Type B pancreatic cell (in vitro differentiated cells): Measurements from ENCODE around the gene CD207. TPM values are rescaled to one million over a fixed set of nuclear protein-coding genes. Genes with fewer than 3 reads are reported as not detected.

ENCODE experiments used
- DNase-seq: peaks from one replicate; pipeline ENCODE4 v3.0.0; 2021; ENCODE audit warnings: mixed read lengths; ENCODE audit not compliant: unreplicated experiment; ENCODE audit errors: extremely low spot score
- H3K27ac Mint-ChIP-seq: 2 replicates; pipeline ENCODE4 v1.8.0; 2021; ENCODE audit warnings: mild to moderate bottlenecking, mixed read lengths
- H3K27me3 Mint-ChIP-seq: 2 replicates; pipeline ENCODE4 v1.8.0; 2021; ENCODE audit warnings: mixed read lengths
- H3K36me3 Mint-ChIP-seq: 2 replicates; pipeline ENCODE4 v1.8.0; 2021; ENCODE audit warnings: mixed read lengths
- H3K4me1 Mint-ChIP-seq: one replicate; pipeline ENCODE4 v1.8.0; 2021; ENCODE audit warnings: mixed read lengths; ENCODE audit not compliant: unreplicated experiment
- H3K4me3 Mint-ChIP-seq: 2 replicates; pipeline ENCODE4 v1.8.0; 2021; ENCODE audit warnings: mild to moderate bottlenecking, mixed read lengths
- H3K9me3 Mint-ChIP-seq: 2 replicates; pipeline ENCODE4 v1.8.0; 2021; ENCODE audit warnings: mixed read lengths
- total RNA-seq: library from RNA; stranded (reverse); gene quantifications from 2 replicates; pipeline ENCODE4 v1.2.1, GENCODE V29; 2021; ENCODE audit warnings: low replicate concordance
- TF ChIP-seq, protein P1 (sequence below): fragments of 200-600 bp; sonication (generic); conservative IDR thresholded peaks from 2 replicates; pipeline ENCODE4 v1.5.0; 2021; ENCODE audit warnings: antibody characterized with exemption, mild to moderate bottlenecking

Gene CD207
- total RNA-seq, 1 donor from 2014 or later: not detected

DNA sequence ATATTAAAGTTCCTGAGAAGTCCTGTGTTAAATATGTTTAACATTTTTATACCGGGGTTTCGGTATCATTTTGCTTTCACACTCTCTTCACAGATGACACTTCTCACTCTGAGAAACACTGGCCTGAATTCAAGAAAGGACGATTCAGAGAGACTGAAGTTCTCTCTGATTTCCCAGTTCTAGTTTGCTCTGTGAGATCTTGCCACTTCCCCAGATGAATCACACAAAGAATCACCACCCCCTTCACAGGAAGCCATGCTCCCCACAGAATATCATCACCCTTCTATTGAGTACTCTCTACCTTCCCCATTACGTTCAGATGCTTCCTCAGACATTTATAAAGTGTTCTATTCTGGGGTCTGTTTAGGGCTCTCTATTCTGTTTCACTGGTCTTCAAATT lies 16.1 kb upstream of the CD207 start:
- H3K27ac Mint-ChIP-seq: no peak overlapping the region
- H3K27me3 Mint-ChIP-seq: peaks cover 77% of the 10 kb centered on the region
- H3K36me3 Mint-ChIP-seq: no peaks in the 10 kb centered on the region
- DNase-seq: no peak
- H3K4me1 Mint-ChIP-seq: no peaks in the 10 kb centered on the region
- no peaks in the 10 kb centered on the region for H3K9me3 Mint-ChIP-seq
- no peak overlapping the region for H3K4me3 Mint-ChIP-seq
- TF ChIP-seq, protein P1, sequence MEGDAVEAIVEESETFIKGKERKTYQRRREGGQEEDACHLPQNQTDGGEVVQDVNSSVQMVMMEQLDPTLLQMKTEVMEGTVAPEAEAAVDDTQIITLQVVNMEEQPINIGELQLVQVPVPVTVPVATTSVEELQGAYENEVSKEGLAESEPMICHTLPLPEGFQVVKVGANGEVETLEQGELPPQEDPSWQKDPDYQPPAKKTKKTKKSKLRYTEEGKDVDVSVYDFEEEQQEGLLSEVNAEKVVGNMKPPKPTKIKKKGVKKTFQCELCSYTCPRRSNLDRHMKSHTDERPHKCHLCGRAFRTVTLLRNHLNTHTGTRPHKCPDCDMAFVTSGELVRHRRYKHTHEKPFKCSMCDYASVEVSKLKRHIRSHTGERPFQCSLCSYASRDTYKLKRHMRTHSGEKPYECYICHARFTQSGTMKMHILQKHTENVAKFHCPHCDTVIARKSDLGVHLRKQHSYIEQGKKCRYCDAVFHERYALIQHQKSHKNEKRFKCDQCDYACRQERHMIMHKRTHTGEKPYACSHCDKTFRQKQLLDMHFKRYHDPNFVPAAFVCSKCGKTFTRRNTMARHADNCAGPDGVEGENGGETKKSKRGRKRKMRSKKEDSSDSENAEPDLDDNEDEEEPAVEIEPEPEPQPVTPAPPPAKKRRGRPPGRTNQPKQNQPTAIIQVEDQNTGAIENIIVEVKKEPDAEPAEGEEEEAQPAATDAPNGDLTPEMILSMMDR: no peak

DNA sequence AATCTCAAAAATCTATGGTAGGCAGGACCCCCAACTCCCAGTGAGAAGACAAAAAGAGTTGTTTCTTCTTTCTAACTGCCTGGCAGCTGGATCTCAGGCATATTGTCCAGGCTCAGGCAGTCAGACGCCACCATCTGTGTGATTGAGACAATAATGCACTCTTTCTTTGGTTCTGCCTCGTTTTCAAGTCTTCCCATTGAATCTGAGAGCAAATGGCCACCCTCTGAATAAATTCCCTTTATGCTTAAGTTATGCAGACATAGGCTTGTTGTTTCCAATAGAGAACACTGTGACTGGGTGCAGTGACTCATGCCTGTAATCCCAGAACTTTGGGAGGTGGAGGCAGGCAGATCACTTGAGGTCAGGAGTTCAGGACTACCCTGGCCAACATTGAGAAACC lies 15.3 kb upstream of the CD207 start:
- Mint-ChIP-seq H3K9me3 (no peaks in the 10 kb centered on the region), H3K4me1 (no peaks in the 10 kb centered on the region), H3K27ac (no peak overlapping the region), H3K4me3 (no peak overlapping the region), H3K36me3 (no peaks in the 10 kb centered on the region), H3K27me3 (peaks cover 78% of the 10 kb centered on the region)
- TF ChIP-seq, protein P1: no peak
- DNase-seq: no peak

DNA sequence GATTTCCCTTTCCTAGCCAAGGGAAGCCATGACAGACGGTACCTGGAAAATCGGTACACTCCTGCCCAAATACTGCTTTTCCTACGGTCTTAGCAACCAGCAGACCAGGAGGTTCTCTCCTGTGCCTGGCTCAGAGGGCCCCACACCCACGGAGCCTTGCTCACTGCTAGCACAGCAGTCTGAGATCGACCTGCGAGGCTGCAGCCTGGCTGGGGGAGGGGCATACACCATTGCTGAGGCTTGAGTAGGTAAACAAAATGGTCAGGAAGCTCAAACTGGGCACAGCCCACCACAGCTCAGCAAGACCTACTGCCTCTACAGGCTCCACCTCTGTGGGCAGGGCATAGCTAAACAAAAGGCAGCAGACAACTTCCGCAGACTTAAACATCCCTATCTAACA lies 6.8 kb upstream of the CD207 start:
- Mint-ChIP-seq H3K27ac (no peak overlapping the region), H3K4me3 (no peak overlapping the region), H3K9me3 (no peaks in the 10 kb centered on the region), H3K27me3 (peaks cover 66% of the 10 kb centered on the region), H3K36me3 (no peaks in the 10 kb centered on the region), H3K4me1 (no peaks in the 10 kb centered on the region)
- DNase-seq: no peak
- TF ChIP-seq, protein P1: no peak

DNA sequence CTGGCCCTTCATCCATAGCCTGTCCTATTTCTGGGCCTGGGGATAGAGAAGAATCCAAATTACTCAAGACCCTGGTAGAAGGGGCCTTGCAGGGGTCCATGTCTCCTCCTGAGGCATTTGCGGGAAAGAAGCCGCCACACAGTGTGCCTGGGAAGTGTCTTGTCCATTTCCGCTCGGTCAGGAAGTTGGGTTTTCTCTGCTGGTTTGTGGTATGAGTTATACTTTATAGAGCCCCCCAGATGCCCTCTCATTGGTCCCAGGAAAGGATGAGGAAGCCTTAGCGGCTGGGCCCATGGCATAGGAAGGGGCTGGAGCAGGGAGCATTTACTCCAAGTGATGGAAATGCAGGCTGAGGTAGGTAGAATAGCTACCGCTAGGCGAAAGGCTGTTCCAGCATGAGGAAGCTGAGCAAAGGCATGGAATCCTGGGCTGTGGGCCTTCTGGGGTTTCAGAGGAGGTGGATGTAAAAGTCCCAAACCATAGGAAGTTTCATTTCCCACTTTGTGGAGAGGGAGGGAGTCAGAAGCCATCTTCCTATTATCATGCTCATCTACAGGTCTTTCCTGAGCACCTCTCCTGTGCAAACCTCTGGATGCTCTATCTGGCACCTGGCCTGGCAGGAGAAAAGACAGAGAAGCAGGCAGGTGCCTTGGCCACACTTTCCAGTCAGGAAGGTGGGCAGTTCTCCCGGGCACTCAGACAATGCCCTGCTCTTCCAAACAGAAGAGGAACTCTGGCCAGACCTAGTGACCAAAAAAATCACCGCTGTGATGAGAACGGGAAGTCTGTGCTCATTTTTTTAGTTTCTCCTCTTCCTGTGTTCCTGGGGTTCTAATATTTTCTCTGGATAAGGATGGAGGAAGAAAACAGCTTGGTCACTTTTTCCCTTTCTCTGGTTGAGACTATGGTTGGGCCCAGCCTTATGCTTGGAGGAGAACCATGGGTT lies 2.6 kb upstream of the CD207 start:
- Mint-ChIP-seq H3K36me3 (no peaks in the 10 kb centered on the region), H3K27me3 (peaks cover 55% of the 10 kb centered on the region), H3K9me3 (no peaks in the 10 kb centered on the region), H3K27ac (no peak overlapping the region), H3K4me3 (no peak overlapping the region), H3K4me1 (no peaks in the 10 kb centered on the region)
- DNase-seq: no peak
- TF ChIP-seq, protein P1: no peak

DNA sequence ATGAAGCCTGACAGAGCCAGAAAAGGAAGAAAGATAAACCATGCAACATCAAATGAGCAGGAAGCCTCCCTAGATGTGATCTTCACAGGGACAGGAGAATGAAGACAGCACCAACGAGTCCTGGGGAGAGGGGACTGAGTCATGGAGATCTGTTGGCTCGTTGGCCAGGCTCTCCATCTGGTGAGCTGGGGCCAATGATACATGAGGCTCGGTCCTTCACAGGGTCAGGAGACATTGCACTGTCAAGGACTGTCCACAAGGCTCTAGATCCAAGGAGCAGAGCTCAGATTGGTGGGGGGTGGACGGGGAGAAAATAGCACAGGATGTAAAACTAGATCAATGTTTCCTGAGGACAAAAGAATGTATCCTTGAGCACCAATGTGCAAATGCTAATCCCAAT lies 735 bp downstream of the CD207 start:
- H3K9me3 Mint-ChIP-seq: no peaks in the 10 kb centered on the region
- H3K27me3 Mint-ChIP-seq: peaks cover 60% of the 10 kb centered on the region
- H3K36me3 Mint-ChIP-seq: no peaks in the 10 kb centered on the region
- H3K27ac Mint-ChIP-seq: no peak overlapping the region
- H3K4me3 Mint-ChIP-seq: no peak overlapping the region
- TF ChIP-seq, protein P1: no peak
- H3K4me1 Mint-ChIP-seq: no peaks in the 10 kb centered on the region
- DNase-seq: no peak
